ENCODE measurements around the gene MAP6.

MAP6 gene

DNA sequence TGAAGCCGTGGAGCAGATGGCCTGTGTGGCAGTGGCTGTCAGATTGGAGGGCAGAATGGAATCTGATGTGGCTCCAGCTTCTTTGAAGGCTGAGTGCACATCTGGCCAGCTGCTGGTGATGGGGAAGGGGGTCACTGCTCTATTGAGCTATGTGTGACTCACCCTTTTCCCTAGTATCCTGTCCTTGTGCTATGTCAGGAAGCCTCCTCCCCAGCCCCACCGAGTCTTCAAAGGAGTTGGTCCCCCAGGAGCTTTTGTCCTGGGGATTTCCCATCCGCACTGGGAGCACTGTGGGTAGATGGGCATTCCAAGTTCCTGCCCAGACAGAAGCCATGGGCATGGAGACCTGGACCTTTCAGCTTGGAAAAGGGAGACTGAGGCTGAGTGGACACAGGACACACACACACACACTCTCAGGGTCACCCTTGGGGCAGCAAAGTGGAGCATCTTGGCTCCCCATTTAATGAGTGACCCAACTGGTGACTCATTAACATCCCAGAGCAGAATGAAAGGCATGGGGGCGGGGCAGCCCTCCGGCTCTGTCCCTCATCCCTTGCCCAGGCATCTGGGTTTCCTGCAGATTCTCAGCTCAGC lies 103.5 kb downstream of the MAP6 start:
- TF ChIP-seq, protein P1, sequence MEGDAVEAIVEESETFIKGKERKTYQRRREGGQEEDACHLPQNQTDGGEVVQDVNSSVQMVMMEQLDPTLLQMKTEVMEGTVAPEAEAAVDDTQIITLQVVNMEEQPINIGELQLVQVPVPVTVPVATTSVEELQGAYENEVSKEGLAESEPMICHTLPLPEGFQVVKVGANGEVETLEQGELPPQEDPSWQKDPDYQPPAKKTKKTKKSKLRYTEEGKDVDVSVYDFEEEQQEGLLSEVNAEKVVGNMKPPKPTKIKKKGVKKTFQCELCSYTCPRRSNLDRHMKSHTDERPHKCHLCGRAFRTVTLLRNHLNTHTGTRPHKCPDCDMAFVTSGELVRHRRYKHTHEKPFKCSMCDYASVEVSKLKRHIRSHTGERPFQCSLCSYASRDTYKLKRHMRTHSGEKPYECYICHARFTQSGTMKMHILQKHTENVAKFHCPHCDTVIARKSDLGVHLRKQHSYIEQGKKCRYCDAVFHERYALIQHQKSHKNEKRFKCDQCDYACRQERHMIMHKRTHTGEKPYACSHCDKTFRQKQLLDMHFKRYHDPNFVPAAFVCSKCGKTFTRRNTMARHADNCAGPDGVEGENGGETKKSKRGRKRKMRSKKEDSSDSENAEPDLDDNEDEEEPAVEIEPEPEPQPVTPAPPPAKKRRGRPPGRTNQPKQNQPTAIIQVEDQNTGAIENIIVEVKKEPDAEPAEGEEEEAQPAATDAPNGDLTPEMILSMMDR (IDR thresholded peaks at IDR 0.05; ENCODE audit: extremely low read depth, insufficient read depth, missing control alignments), result no peak
- DNase-seq (ENCODE audit: low spot score), result no peak
- in situ Hi-C loops (cut with MboI; ENCODE audit: low pct_unique_long_range_greater_than_20kb, low sequenced_read_pairs, unreplicated experiment), result no loop called here

DNA sequence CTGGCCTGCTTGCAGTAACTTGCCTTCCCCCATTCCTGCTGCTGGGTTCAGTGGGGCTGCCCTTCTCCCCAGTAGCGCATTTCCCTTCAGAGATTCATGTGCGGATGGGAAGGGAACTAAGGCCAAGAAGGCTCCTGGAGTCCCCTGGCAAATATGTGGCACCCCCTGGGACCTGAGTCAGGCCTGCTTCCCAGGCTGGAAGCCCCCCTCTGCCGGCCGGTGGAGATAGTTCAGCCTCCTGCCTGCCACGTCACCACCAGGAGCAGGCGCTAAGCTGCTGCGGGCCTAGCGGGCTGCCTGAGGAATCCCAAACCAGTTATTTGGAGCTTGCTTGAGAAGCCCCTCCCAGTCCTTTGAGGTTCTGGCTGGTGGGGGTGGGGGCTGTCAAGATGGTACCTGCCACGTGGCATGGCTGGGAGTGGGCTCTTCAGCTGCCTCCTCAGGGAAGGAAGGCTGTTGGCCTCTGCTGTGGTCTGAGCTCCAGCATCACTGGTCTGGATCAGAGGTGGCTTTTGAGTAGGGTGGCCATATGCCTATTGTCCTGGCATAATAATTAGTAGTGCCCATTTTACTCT lies 104.8 kb downstream of the MAP6 start:
- in situ Hi-C loops (cut with MboI; ENCODE audit: low pct_unique_long_range_greater_than_20kb, low sequenced_read_pairs, unreplicated experiment), result no loop called here
- TF ChIP-seq, protein P1 (IDR thresholded peaks at IDR 0.05; ENCODE audit: extremely low read depth, insufficient read depth, missing control alignments), result no peak
- DNase-seq (ENCODE audit: low spot score), result no peak

DNA sequence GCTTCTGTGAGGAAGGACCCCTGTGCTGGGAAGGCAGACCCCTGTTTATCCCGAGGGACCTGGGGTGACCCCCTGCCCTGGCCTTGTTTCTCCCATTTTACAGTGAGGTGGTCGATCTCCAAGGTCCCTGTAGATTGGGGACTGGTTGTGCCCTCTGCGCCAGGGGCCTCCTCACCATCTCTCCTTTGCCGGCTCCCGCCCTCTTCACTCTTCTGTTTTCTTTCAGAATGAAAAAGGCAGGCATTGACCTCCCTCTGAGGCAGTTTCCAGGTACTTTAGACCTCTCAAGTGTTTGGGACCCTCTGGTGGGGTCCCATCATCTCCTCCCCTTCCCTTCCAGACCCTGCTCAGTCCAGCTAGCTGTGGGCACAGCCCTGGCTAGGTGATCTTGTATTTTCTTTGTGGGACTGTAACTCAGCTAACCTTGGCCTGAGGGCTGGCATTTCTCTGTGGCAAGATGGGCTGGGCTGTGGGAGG lies 105.3 kb downstream of the MAP6 start:
- in situ Hi-C loops (cut with MboI; ENCODE audit: low pct_unique_long_range_greater_than_20kb, low sequenced_read_pairs, unreplicated experiment), result no loop called here
- DNase-seq (ENCODE audit: low spot score), result no peak
- TF ChIP-seq, protein P1 (IDR thresholded peaks at IDR 0.05; ENCODE audit: extremely low read depth, insufficient read depth, missing control alignments), result no peak

DNA sequence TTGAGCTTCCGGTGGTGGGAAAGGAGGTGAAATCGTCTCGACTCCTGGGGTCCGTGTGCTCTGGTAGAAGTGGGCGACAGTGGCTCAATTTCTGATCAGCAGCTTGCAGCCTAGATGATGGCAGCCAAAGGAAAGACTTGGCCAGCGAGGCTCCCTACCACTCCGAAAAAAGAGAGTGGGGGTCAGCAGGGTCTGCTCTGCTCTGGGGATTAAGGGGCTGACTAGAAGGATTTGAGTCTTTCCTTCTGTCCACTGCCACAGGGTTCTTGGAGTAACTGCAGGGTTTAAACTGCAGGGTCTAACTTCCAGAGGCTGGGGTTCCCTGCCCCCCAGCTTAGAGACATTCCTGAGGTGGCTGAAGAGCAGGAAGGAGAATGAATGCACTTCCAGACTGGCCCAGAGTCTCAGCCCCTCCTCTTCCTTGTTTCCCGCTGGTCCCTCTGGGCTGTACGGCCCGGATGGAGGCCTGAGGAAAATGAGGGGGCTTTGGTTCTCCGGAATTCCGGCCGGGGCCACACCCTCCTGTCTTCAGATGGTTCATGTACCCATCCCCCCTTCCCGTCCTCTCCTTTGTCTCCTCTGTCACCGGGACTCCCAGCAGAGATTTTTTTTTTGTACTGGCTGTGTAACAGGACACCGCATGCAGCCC lies 105.9 kb downstream of the MAP6 start:
- no peak for DNase-seq (ENCODE audit: low spot score)
- TF ChIP-seq, protein P1 (IDR thresholded peaks at IDR 0.05; ENCODE audit: extremely low read depth, insufficient read depth, missing control alignments), result no peak
- in situ Hi-C loops (cut with MboI; ENCODE audit: low pct_unique_long_range_greater_than_20kb, low sequenced_read_pairs, unreplicated experiment), result no loop called here

DNA sequence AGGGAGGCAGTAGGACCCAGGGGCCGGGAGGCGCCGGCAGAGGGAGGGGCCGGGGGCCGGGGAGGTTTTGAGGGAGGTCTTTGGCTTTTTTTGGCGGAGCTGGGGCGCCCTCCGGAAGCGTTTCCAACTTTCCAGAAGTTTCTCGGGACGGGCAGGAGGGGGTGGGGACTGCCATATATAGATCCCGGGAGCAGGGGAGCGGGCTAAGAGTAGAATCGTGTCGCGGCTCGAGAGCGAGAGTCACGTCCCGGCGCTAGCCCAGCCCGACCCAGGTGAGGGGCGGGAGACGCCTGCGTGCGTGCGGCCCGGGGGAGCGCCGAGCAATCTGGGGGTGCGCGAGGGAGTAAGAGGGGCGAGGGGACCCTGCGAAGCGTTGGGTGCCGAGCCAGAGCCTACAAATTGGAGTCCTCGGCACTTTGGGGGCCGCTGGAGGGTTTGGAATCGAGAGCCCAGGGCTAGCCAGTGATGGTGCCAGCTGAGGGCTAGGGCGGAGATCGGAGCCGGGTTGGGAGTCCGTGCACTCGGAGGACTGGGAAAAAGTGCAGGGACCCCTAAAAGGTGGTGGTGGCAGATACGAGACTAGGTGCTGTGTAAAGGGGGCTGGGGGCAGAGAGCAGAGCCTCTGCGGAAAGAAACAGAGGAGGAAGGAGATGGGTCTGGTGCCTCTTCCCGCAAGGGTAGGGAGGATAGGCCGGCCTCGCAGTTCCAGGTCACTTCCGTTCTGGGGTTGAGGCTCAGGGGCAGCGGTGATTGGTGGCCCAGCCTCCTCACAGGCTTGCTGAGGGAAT lies 106.6 kb downstream of the MAP6 start, which contains the start of gene SERPINH1:
Gene SERPINH1 (plus strand): TSS at position 206 of the 788 bp plus-strand sequence. CDS start 4,097 bp downstream, outside the sequence.
- in situ Hi-C loops (cut with MboI; ENCODE audit: low pct_unique_long_range_greater_than_20kb, low sequenced_read_pairs, unreplicated experiment), result no loop called here
- TF ChIP-seq, protein P1 (IDR thresholded peaks at IDR 0.05; ENCODE audit: extremely low read depth, insufficient read depth, missing control alignments), result no peak
- peak; percentile 93 for DNase-seq (ENCODE audit: low spot score)

DNA sequence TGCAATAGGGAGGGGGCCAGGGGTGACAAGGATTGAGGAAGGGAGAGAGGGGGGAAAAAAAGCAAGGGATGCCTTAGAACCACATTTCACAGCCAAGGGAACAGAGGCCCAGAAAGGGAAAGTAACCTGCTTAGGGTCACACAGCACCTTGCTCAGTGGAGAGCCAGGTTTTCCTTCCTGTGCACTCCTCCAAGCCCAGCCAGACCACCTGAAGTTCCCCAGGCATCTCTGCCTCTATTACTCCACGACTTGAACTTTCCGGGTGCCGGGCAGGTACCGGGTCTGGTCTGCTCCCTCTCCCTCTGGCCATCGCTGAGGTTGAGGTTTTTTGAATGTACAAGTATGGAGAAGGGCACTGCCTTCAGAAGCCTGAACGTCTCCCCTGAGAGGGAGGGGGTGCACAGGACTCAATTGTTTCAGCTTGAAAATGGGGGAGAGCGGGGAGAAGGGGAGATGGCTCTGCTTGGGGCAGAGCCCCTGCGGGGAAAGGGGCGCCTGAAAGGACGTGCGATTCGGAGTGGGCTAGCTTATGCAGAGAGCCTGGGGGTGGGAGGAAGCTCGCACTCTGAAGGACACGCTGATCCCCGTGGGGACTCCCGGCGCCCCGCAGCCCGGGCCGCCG lies 107.3 kb downstream of the MAP6 start:
- in situ Hi-C loops (cut with MboI; ENCODE audit: low pct_unique_long_range_greater_than_20kb, low sequenced_read_pairs, unreplicated experiment), result no loop called here
- DNase-seq (ENCODE audit: low spot score), result no peak
- TF ChIP-seq, protein P1 (IDR thresholded peaks at IDR 0.05; ENCODE audit: extremely low read depth, insufficient read depth, missing control alignments), result no peak

Measured in GM13977 (cell line).